Panc1 (cell line): ENCODE measurements around the gene FMOD. TPM values are rescaled to one million over a fixed set of nuclear protein-coding genes. Genes with fewer than 3 reads are reported as not detected.
"Not testable (repeated sequence)": the region's sequence is repeated elsewhere in the genome, so short reads cannot be mapped to it uniquely, and the experiment has no call there.

Experiments used
- ATAC-seq: fragments of 200-7000 bp; cut with Tn5 transposase; 2 replicates; pipeline ENCODE4 v1.9.1; 2020; ENCODE audit warnings: mild to moderate bottlenecking, moderate library complexity
- BruUV-seq: library from RNA; stranded (reverse); fragments of 400-500 nt; replicated peaks from 2 replicates; lab custom pipeline; 2021; lab: Mats Ljungman, UMichigan
- CTCF ChIA-PET: fragments of 300-600 bp; sonication (Branson Sonifier 250); formaldehyde crosslinking; loops from one replicate; lab custom pipeline; 2022; ENCODE audit warnings: antibody characterized with exemption; lab: Charles Lee
- POLR2A ChIA-PET: fragments of 300-600 bp; sonication (Branson Sonifier 250); formaldehyde crosslinking; loops from one replicate; lab custom pipeline; 2022; ENCODE audit warnings: antibody characterized with exemption; lab: Charles Lee
- DNase-seq: peaks from one replicate; pipeline ENCODE4 v3.0.0-alpha.2; 2010; ENCODE audit warnings: low read depth, low spot score
- H3K27ac ChIP-seq: 2 replicates; pipeline ENCODE4 v1.5.1; 2011; ENCODE audit warnings: mild to moderate bottlenecking, low read length, inconsistent platforms
- H3K27me3 ChIP-seq: fragments of 200-500 bp; sonication (Bioruptor generic); 2 replicates; pipeline ENCODE4 v1.6.0; 2014; ENCODE audit warnings: low read length, inconsistent platforms; ENCODE audit not compliant: control insufficient read depth, insufficient read depth
- H3K36me3 ChIP-seq: fragments of 200-500 bp; sonication (Bioruptor generic); 2 replicates; pipeline ENCODE4 v1.5.1; 2014; ENCODE audit warnings: inconsistent platforms, mild to moderate bottlenecking, low read length, moderate library complexity; ENCODE audit not compliant: control insufficient read depth, insufficient read depth
- H3K4me1 ChIP-seq: 2 replicates; pipeline ENCODE4 v1.5.1; 2011; ENCODE audit warnings: inconsistent platforms, mild to moderate bottlenecking, low read length, moderate library complexity; ENCODE audit not compliant: control insufficient read depth, insufficient read depth
- H3K4me3 ChIP-seq, 2 experiments: 2 replicates each; pipeline ENCODE4 v1.5.1; 2011 to 2012; ENCODE audit warnings: low read depth in 2 of 2, low read length in 2 of 2, mild to moderate bottlenecking in 2 of 2, inconsistent platforms in 1 of 2, moderate library complexity in 1 of 2
- H3K9me3 ChIP-seq: fragments of 200-500 bp; sonication (Bioruptor generic); 2 replicates; pipeline ENCODE4 v1.5.1; 2014; ENCODE audit warnings: low read depth, mild to moderate bottlenecking, inconsistent platforms, low read length, moderate library complexity; ENCODE audit not compliant: control insufficient read depth, insufficient read depth
- POLR2AphosphoS5 ChIP-seq: IDR thresholded peaks from 2 replicates; pipeline ENCODE4 v1.6.1; 2012; ENCODE audit warnings: mild to moderate bottlenecking, low read depth, low read length, moderate library complexity
- SIN3A ChIP-seq: IDR thresholded peaks from 2 replicates; pipeline ENCODE4 v1.6.1; 2012; ENCODE audit warnings: low read depth, mild to moderate bottlenecking, low read length, moderate library complexity, borderline replicate concordance; ENCODE audit not compliant: insufficient read depth
- TCF7L2 ChIP-seq: IDR thresholded peaks from 2 replicates; pipeline ENCODE4 v1.6.1; 2011; ENCODE audit warnings: mild to moderate bottlenecking, low read depth, low read length, inconsistent platforms
- in situ Hi-C: cut with HindIII; loops from 2 replicates; pipeline ENCODE4 v1.10.0; 2016; ENCODE audit warnings: low sequenced_read_pairs, low pct_unique_long_range_greater_than_20kb
- intact Hi-C: fragments of 100-400 bp; cut with micrococcal nuclease; formaldehyde crosslinking; loops from one replicate; pipeline ENCODE4 v1.10.0; 2022; ENCODE audit not compliant: unreplicated experiment
- total RNA-seq: library from RNA; stranded (reverse); gene quantifications from one replicate; pipeline ENCODE4 v1.2.1, GENCODE V29; 2021; ENCODE audit not compliant: unreplicated experiment
- TF ChIP-seq, protein P1 (sequence below): fragments of 450-650 bp; IDR thresholded peaks from 2 replicates; pipeline ENCODE4 v1.5.1; 2017; ENCODE audit warnings: mild to moderate bottlenecking
- TF ChIP-seq, protein P2 (sequence below), 2 experiments: IDR thresholded peaks; 2 replicates each; pipeline ENCODE4 v1.6.1; 2011 to 2012; ENCODE audit warnings: low read depth in 2 of 2, control low read depth in 1 of 2, low read length in 1 of 2, mild to moderate bottlenecking in 1 of 2, moderate library complexity in 1 of 2; ENCODE audit not compliant: insufficient read depth in 1 of 2

Gene FMOD
- total RNA-seq, 1 experiment from 2014 or later, result not detected

- Histone ChIP-seq H3K27me3 (peaks cover 2% of the 10 kb centered on the region), H3K4me3 (no peak overlapping the region), H3K9me3 (no peaks in the 10 kb centered on the region), H3K27ac (no peak overlapping the region; the same call in 1 of the 2 replicates), H3K36me3 (no peaks in the 10 kb centered on the region), H3K4me1 (no peaks in the 10 kb centered on the region; the same call in 1 of the 2 replicates)
- in situ Hi-C loops, result no loop called here
- TF ChIP-seq SIN3A, result no peak
- TF ChIP-seq POLR2AphosphoS5, result no peak
- TF ChIP-seq, protein P1, sequence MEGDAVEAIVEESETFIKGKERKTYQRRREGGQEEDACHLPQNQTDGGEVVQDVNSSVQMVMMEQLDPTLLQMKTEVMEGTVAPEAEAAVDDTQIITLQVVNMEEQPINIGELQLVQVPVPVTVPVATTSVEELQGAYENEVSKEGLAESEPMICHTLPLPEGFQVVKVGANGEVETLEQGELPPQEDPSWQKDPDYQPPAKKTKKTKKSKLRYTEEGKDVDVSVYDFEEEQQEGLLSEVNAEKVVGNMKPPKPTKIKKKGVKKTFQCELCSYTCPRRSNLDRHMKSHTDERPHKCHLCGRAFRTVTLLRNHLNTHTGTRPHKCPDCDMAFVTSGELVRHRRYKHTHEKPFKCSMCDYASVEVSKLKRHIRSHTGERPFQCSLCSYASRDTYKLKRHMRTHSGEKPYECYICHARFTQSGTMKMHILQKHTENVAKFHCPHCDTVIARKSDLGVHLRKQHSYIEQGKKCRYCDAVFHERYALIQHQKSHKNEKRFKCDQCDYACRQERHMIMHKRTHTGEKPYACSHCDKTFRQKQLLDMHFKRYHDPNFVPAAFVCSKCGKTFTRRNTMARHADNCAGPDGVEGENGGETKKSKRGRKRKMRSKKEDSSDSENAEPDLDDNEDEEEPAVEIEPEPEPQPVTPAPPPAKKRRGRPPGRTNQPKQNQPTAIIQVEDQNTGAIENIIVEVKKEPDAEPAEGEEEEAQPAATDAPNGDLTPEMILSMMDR, result no peak
- TF ChIP-seq, protein P2, sequence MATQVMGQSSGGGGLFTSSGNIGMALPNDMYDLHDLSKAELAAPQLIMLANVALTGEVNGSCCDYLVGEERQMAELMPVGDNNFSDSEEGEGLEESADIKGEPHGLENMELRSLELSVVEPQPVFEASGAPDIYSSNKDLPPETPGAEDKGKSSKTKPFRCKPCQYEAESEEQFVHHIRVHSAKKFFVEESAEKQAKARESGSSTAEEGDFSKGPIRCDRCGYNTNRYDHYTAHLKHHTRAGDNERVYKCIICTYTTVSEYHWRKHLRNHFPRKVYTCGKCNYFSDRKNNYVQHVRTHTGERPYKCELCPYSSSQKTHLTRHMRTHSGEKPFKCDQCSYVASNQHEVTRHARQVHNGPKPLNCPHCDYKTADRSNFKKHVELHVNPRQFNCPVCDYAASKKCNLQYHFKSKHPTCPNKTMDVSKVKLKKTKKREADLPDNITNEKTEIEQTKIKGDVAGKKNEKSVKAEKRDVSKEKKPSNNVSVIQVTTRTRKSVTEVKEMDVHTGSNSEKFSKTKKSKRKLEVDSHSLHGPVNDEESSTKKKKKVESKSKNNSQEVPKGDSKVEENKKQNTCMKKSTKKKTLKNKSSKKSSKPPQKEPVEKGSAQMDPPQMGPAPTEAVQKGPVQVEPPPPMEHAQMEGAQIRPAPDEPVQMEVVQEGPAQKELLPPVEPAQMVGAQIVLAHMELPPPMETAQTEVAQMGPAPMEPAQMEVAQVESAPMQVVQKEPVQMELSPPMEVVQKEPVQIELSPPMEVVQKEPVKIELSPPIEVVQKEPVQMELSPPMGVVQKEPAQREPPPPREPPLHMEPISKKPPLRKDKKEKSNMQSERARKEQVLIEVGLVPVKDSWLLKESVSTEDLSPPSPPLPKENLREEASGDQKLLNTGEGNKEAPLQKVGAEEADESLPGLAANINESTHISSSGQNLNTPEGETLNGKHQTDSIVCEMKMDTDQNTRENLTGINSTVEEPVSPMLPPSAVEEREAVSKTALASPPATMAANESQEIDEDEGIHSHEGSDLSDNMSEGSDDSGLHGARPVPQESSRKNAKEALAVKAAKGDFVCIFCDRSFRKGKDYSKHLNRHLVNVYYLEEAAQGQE (IDR thresholded peaks at IDR 0.05; ENCODE audit: insufficient read depth in 1 of 2, low read depth in 2 of 2, low read length in 1 of 2), result no peak
- TF ChIP-seq TCF7L2, result 0 out of 2 replicates have a peak, but pooled peaks have one; percentile 28
- ChIA-PET CTCF (interaction anchor here (0.6 kb wide), 1 partner anchor 21 kb away, joined by 17 read pairs; no protein-coding TSS in a partner anchor), POLR2A (interaction anchor here (0.6 kb wide), 1 partner anchor 210 kb away, joined by 3 read pairs; no protein-coding TSS in a partner anchor)
- ATAC-seq (peak; percentile 74), DNase-seq (no peak)
- no TSS peak for BruUV-seq
- intact Hi-C loops, result no loop called here
These were observed 34.3 kb downstream of the FMOD start for GRCh38 chr1:203316626-203317093.

DNA sequence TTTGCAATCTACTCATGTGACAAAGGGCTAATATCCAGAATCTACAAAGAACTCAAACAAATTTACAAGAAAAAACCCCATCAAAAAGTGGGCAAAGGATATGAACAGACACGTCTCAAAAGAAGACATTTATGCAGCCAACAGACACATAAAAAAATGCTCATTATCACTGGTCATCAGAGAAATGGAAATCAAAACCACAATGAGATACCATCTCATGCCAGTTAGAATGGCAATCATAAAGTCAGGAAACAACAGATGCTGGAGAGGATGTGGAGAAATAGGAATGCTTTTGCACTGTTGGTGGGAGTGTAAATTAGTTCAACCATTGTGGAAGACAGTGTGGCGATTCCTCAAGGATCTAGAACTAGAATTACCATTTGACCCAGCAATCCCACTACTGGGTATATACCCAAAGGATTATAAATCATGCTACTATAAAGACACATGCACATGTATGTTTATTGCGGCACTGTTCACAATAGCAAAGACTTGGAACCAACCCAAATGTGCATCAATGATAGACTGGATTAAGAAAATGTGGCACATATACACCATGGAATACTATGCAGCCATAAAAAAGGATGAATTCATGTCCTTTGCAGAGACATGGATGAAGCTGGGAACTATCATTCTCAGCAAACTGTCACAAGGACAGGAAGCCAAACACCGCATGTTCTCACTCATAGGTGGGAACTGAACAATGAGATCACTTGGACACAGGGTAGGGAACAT is 36.7 kb downstream of the FMOD start:
- H3K27me3 ChIP-seq, DNase-seq, H3K9me3 ChIP-seq, BruUV-seq, H3K36me3 ChIP-seq, ATAC-seq, CTCF ChIA-PET, intact Hi-C loops, H3K4me1 ChIP-seq, H3K27ac ChIP-seq, H3K4me3 ChIP-seq, in situ Hi-C loops: not testable (repeated sequence)
- POLR2A ChIA-PET, result interaction anchor here (0.7 kb wide), 1 partner anchor 36 kb away, joined by 5 read pairs; no protein-coding TSS in a partner anchor
